Measurements from ENCODE around the gene ARRDC2. TPM values are rescaled to one million over a fixed set of nuclear protein-coding genes. Genes with fewer than 3 reads are reported as not detected.
"Not testable (repeated sequence)": the region's sequence is repeated elsewhere in the genome, so short reads cannot be mapped to it uniquely, and the experiment has no call there.

Gene ARRDC2
- total and polyA plus RNA-seq, 12 donors: 2.5 to 54.3 (median 17.3) TPM

- no peak overlapping the region for H3K27ac ChIP-seq
- H3K36me3 ChIP-seq (replicated peaks in 1 of 2): no peaks in the 10 kb centered on the region
- H3K4me1 ChIP-seq (replicated peaks in 1 of 2): no peaks in the 10 kb centered on the region
- no peak for DNase-seq
- 85 to 88% (median 87%) methylated on average over 15 to 22 of the region's 22 CpGs for WGBS, 4 donors
- no peaks in the 10 kb centered on the region for H3K27me3 ChIP-seq
- no peaks in the 10 kb centered on the region for H3K9me3 ChIP-seq (replicated peaks in 1 of 3)
- intact Hi-C loops (cut with DNase I): no loop called here
- no peak overlapping the region for H3K4me3 ChIP-seq
- TF ChIP-seq CTCF (IDR thresholded peaks at IDR 0.05) (no peak), POLR2A (IDR thresholded peaks at IDR 0.05) (no peak)
These were observed 25.5 kb upstream of the ARRDC2 start for GRCh38 chr19:17982430-17982829.

- intact Hi-C loops (cut with DNase I): no loop called here
- no peak overlapping the region for H3K27ac ChIP-seq
- no peaks in the 10 kb centered on the region for H3K27me3 ChIP-seq
- no peaks in the 10 kb centered on the region for H3K4me1 ChIP-seq (replicated peaks in 1 of 2)
- no peaks in the 10 kb centered on the region for H3K9me3 ChIP-seq (replicated peaks in 1 of 3)
- H3K36me3 ChIP-seq (replicated peaks in 1 of 2): no peaks in the 10 kb centered on the region
- TF ChIP-seq POLR2A (IDR thresholded peaks at IDR 0.05): no peak
- TF ChIP-seq CTCF (IDR thresholded peaks at IDR 0.05): no peak
- no peak overlapping the region for H3K4me3 ChIP-seq
- no peak for DNase-seq
- WGBS, 4 donors: 68 to 76% (median 72%) methylated on average over 5 to 17 of the region's 17 CpGs
These were observed 22.7 kb upstream of the ARRDC2 start for GRCh38 chr19:17985037-17985818.

- intact Hi-C loops (cut with DNase I): not testable (repeated sequence)
These were observed 21.4 kb upstream of the ARRDC2 start for GRCh38 chr19:17986569-17986968.

GRCh38 chr19:17988161-17988560, 19.8 kb upstream of the ARRDC2 start:
- no peak overlapping the region for H3K27ac ChIP-seq
- no peaks in the 10 kb centered on the region for H3K36me3 ChIP-seq (replicated peaks in 1 of 2)
- no peak for DNase-seq
- no peaks in the 10 kb centered on the region for H3K4me1 ChIP-seq (replicated peaks in 1 of 2)
- H3K4me3 ChIP-seq: no peak overlapping the region
- H3K9me3 ChIP-seq (replicated peaks in 1 of 3): no peaks in the 10 kb centered on the region
- TF ChIP-seq CTCF (IDR thresholded peaks at IDR 0.05): no peak
- TF ChIP-seq POLR2A (IDR thresholded peaks at IDR 0.05): no peak
- intact Hi-C loops (cut with DNase I): no loop called here
- no peaks in the 10 kb centered on the region for H3K27me3 ChIP-seq
- 88 to 93% (median 90%) methylated on average over 12 to 13 of the region's 13 CpGs for whole genome bisulfite sequencing, 4 donors

More at GRCh38 chr19:17986569-17986968, 21.4 kb upstream of the ARRDC2 start:
- H3K36me3 ChIP-seq (replicated peaks in 1 of 2); H3K27me3 ChIP-seq; H3K27ac ChIP-seq; DNase-seq; H3K4me3 ChIP-seq; H3K9me3 ChIP-seq (replicated peaks in 1 of 3); H3K4me1 ChIP-seq (replicated peaks in 1 of 2): not testable (repeated sequence)
- 73 to 84% (median 78%) methylated on average over 7 to 8 of the region's 8 CpGs for WGBS, 4 donors

All from adrenal gland (tissue), 12 donors.